ENCODE measurements around the gene KRT3.

DNA sequence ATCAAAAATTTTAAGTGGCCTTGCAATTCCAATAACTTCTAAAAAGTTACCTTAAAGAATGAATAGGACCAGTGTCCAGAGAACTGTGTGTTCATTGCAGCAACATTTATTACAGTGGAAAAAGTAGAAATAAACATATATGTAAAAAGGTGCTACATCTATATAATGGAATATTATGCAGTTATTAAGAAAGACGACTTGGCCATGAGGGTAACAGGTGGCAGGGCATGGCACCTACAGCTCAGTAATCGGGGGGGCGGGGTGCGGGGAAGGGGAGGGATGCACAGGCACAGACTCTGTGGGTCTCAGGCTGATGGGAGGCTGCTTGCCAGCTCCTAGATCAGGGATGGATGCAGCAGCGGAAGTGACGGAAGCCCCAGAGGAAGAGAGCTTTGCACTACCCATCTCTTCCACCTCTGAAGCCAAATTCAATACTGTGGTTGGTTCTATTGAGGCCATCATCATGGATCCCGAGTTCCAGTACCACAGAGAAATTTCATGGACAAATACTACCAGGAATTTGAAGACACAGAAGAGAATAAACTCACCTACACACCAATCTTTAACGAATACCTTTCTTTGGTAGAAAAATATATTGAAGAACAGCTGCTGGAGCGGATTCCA, 32.8 kb downstream of the KRT3 start:
- TF ChIP-seq POLR2AphosphoS5 (IDR thresholded peaks at IDR 0.05) (no peak), POLR2A (IDR thresholded peaks at IDR 0.05) (no peak), EP300 (IDR thresholded peaks at IDR 0.05) (no peak)
- TF ChIP-seq, protein P1, sequence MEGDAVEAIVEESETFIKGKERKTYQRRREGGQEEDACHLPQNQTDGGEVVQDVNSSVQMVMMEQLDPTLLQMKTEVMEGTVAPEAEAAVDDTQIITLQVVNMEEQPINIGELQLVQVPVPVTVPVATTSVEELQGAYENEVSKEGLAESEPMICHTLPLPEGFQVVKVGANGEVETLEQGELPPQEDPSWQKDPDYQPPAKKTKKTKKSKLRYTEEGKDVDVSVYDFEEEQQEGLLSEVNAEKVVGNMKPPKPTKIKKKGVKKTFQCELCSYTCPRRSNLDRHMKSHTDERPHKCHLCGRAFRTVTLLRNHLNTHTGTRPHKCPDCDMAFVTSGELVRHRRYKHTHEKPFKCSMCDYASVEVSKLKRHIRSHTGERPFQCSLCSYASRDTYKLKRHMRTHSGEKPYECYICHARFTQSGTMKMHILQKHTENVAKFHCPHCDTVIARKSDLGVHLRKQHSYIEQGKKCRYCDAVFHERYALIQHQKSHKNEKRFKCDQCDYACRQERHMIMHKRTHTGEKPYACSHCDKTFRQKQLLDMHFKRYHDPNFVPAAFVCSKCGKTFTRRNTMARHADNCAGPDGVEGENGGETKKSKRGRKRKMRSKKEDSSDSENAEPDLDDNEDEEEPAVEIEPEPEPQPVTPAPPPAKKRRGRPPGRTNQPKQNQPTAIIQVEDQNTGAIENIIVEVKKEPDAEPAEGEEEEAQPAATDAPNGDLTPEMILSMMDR (IDR thresholded peaks at IDR 0.05) = no peak
